NCI-H69 (cell line): ENCODE data around the gene MPIG6B.
"Not testable (repeated sequence)": the region's sequence is repeated elsewhere in the genome, so short reads cannot be mapped to it uniquely, and the experiment has no call there.

Experiments
- DNase-seq: peaks from one replicate; lab custom pipeline; 2025; lab: John Stamatoyannopoulos, UW

The MPIG6B gene

DNA sequence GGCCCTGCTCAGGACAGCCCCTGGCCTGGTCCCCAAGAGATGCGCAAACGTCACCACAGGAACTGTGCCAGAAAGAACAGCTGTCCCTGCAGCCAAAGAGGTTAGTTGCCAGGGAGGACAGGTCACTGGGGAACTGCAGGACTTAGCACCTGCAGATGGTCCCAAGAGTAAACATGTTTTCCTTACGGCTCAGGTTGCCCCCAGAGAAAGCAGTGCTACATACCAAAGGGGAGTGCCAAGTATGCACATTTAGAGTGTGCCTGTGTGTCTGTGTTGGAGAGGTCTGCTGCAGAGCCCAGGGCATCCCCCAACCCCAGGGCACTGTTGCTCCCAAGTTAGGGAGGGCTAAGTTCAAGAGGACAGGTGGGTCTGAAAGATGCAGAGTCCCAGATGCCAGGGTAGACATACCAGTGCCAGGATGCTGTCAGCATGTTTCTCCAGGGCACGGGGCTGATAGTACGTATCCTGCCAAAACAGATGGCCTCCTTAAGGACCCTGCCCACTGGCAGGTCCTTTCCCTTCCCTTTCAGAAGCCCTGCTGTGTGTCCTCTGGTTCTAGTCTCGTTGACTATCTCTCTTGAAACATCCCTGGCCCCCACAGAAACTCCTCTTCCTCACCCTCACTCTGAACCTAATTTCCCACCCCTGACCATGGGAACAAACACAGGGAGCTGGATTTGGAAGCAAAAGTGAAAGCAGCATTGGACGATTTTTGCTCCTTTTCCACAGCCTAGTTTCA, 21.3 kb upstream of the MPIG6B start:
- DNase-seq, result peak; percentile 77

GRCh38 chr6:31702405-31702818, 20.8 kb upstream of the MPIG6B start:
- no peak for DNase-seq

- DNase-seq, result peak; percentile 99
These were observed 20.1 kb upstream of the MPIG6B start, which contains the start of gene ABHD16A for GRCh38 chr6:31702819-31703716. Gene ABHD16A (minus strand): TSS chr6:31703324. CDS start chr6:31703281, 43 bp downstream.

GRCh38 chr6:31705931-31706330, 17.2 kb upstream of the MPIG6B start:
- no peak for DNase-seq

DNA sequence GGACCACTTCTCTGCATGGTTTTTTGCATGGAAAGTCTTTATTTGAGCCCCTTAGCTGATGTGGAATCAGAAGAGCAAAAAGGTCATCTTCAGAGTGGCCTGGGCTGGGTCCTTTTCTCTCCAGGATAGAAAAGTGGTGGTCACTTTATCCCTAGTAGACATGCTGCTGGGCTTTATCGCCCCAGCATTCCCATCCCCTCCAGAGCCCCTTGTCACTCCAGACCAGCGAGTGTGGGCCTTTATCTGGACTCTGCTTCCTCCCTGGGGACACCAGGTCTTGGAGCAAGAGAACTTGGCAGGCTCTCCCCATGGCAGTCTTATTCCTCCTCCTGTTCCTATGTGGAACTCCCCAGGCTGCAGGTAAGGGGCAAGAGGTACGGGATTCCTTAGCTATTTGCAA, 16.6 kb upstream of the MPIG6B start, which contains the start of gene LY6G6F:
Gene LY6G6F, plus strand, starts transcription at position 268 of the 400 bp plus-strand sequence. Its CDS starts 41 bp downstream, at position 309.
- DNase-seq, result no peak

- no peak for DNase-seq
These were observed 15.5 kb upstream of the MPIG6B start for GRCh38 chr6:31707701-31708100.

DNA sequence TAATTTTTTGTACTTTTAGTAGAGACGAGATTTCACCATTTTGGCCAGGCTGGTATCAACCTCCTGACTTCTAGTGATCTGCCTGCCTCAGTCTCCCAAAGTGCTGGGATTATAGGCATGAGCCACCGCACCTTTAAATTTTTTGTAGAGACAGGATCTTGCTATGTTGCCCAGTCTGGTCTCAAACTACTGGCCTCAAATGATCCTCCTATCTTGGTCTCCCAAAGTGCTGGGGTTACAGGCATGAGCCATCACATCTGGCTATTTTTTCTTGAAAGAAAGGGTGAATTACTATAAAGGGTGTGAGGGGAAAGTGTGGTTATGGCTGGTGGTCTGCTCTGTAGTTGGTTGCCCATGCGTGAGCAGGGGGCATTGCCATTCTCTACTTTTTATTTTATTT, 14.9 kb upstream of the MPIG6B start:
- DNase-seq, result no peak

GRCh38 chr6:31709157-31709556, 14.0 kb upstream of the MPIG6B start:
- not testable (repeated sequence) for DNase-seq

- DNase-seq, result peak; percentile 69
These were observed 12.5 kb upstream of the MPIG6B start for GRCh38 chr6:31710523-31711219.

DNA sequence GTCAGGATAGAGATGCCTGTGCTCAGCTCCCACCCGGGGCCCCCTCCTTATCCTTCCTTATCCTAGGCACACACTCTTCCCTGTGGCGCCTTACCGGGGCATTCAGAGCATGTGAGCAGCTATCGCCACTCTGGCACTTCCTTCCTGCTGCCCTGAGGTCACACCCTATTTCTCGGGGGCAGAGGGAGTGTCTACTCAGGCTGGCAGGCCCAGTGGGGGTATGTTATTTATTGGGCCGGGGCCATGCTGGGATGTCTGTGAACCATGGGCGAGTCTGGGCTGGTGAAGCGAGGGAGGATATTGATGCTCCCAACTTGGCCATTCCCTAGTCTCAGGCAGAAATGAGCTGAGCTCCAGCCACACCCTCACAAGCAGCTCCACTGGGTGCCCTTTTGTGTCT, 11.9 kb upstream of the MPIG6B start:
- peak; percentile 86 for DNase-seq

DNA sequence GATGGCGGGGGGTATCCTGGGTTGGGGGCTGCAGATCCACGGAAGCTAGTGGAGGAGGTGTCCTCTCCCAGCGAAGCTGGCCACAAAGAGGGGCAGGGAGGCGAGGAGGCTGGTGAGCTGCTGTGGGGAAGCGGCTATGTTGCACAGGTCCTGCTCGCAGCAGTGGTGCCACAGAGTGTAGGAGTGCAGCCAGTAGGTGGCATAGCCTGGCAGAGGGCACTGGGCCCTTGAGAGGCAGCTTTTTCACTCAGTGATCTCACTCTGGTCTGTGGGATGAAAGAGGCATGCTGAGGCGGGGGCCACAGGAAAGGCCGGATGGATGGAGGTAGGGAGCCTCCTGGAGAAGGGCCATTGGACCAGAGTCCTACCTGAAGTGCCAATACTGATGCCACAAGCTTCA, 10.9 kb upstream of the MPIG6B start:
- peak; percentile 51 for DNase-seq

DNA sequence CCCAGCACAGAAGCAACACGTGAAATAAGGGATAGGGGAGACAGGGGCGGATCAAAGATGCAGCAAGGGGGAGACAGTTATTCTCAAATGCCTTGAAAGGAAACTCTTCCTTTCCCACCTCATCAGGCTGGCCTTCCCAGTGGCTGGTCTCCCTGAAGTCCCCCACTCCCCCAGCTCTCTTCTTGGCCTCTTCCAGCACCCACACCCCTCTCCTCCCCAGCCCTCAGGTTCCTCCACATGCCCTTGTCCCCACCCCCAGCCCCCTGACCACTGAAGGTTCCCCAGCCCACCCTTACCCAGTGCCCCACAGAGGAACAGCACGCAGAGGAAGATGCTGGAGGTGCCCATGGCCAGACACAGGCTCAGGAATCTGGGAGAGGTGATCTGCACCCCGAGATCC, 9.7 kb upstream of the MPIG6B start:
- DNase-seq, result peak; percentile 41

DNA sequence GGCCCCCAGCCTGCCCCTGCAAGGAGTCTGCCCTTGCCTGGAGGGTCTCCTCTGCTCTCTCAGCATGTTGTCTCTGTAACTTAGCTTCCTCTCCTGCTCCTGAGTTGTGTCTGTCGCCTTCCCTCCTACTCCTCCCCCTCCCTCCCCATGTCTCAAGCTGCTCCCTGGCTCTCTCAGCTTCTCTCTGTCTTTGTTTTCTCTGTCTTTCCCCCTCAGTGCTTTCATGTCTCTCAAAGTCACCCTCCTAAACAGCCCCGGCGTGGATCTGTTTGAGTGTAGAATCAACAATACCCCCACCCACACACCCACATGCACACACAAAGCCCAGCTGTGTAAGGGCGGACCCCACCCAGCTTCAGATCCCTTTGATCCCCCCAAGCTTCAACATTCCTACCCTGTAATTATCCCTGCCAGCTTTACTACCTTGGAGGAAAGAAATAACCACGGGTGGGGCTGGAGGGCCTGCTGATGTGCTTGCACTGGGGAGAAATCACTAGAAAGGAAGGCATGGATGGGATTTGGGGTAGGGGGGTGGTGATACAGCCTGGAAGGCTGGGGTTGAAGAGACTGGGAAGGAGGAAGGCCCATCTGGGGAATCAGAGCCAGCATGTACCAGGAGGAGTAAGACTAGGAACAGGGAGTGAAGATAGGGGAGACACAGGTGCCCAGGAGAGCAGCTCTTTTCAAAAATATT, 9.0 kb upstream of the MPIG6B start:
- peak; percentile 99 for DNase-seq

DNA sequence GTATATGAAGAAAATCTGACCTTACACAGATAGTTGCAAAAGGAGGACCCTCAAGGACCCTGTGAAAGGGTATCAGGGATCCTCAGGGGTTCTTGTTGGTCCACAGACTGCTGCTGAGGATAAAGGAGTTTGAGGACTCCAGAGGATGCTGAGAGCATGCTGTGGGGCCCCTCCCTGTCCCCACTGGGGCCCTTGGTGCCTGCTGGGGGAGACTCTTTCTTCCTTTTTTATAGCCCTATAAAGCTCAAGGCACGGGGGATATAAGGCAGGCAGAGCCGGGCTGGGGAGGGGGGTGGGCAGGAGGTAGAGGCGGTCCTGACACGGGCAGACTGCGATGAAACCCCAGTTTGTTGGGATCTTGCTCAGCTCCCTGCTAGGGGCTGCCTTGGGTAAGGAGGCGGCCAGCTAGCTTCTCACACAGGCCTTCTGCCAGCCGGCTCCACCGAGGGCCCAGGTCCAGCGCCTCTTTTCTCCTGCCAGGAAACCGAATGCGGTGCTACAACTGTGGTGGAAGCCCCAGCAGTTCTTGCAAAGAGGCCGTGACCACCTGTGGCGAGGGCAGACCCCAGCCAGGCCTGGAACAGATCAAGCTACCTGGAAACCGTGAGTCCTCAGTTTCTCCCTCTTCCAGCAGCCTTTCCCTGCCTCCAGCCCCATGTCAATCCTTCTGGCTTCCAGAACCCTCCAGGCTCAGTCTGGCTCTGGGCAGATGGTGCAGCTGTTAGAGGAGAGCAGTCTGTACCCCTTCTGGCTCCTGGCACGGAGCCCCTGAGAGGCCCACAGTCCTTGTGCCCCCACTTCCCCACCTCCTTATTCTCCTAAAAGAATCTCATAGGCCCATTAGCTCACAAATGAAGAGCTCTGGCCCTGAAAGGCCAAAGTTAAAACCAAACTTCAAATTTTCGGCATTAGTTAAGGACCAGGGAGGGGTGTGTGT, 7.9 kb upstream of the MPIG6B start, which contains the start of gene LY6G6D:
Gene LY6G6D, plus strand, starts transcription at position 327 of the 937 bp plus-strand sequence. Its CDS starts 8 bp downstream, at position 335.
- peak; percentile 40 for DNase-seq

DNA sequence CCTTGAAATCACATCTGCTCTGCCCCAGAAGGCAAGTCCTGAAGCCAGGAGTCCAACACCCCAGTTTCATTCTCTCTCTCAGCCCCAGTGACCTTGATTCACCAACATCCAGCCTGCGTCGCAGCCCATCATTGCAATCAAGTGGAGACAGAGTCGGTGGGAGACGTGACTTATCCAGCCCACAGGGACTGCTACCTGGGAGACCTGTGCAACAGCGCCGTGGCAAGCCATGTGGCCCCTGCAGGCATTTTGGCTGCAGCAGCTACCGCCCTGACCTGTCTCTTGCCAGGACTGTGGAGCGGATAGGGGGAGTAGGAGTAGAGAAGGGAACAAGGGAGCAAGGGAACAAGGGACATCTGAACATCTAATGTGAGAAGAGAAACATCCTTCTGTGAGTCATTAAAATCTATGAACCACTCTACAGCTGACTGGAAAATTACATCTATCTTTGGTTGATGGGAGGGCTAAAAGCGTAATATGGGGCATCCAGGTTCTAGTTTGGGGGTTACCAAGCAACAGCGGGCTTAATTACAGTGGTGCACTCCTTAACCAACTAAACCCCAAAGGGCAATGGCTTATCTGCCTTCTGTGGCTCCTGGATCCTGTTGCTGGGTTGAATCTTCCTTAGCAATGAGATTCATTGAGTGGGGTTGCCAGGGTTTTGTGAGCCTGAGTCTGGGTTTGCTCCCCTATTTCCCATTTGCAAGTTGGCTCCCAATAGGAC, 5.5 kb upstream of the MPIG6B start:
- DNase-seq, result peak; percentile 71

DNA sequence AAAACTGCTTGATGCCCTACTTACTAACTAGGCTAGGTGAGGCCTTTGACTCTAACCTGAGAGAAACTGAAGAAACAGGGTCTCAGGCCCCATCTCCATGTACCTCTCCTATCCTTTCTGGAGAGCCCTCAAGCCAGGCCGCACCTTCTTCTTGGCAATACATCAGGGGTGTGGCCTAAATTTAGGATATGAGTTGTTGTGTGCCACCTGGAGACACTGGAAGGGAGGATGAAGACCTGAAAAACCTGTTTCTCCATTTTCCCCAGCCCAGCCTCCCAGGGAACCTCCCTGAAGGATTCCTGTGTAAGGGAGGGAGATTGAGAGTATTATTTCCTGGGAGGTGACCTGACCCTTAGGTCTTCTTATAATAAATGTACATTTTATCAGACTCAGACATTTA, 4.9 kb upstream of the MPIG6B start:
- no peak for DNase-seq

- DNase-seq, result no peak
These were observed 4.2 kb upstream of the MPIG6B start for GRCh38 chr6:31719001-31719400.

GRCh38 chr6:31720196-31720770, 2.9 kb upstream of the MPIG6B start:
- DNase-seq, result no peak

- no peak for DNase-seq
These were observed 1.7 kb upstream of the MPIG6B start, which contains the start of gene LY6G6C for GRCh38 chr6:31721351-31722020. Gene LY6G6C (minus strand): TSS chr6:31721746. CDS start chr6:31721679, 67 bp downstream.
